Activated CD4-positive, alpha-beta memory T cell treated with anti-CD3 and anti-CD28 coated beads, Interleukin-2, amount 10 ng/mL, durations not matched to agents 7 days and 5 days (primary cell): ENCODE results near the gene RAD51B. TPM values are rescaled to one million over a fixed set of nuclear protein-coding genes. Genes with fewer than 3 reads are reported as not detected.

Experiments
- CTCF ChIA-PET: fragments of 350-600 bp; sonication (Branson Sonifier 250); formaldehyde crosslinking; loops from one replicate; lab custom pipeline; 2021; ENCODE audit warnings: antibody characterized with exemption, inconsistent platforms; lab: Charles Lee
- POLR2A ChIA-PET: fragments of 350-600 bp; sonication (Branson Sonifier 250); formaldehyde crosslinking; loops from one replicate; lab custom pipeline; 2021; ENCODE audit warnings: antibody characterized with exemption; lab: Charles Lee
- DNase-seq: peaks from one replicate; pipeline ENCODE4 v3.0.0-alpha.2; 2020
- H3K27ac Mint-ChIP-seq: one replicate; pipeline ENCODE4 v1.8.0; 2021; ENCODE audit warnings: mild to moderate bottlenecking, mixed read lengths
- H3K27me3 Mint-ChIP-seq: one replicate; pipeline ENCODE4 v1.8.0; 2021; ENCODE audit warnings: mixed read lengths
- H3K36me3 Mint-ChIP-seq: one replicate; pipeline ENCODE4 v1.8.0; 2021; ENCODE audit warnings: low read depth, mixed read lengths
- H3K4me1 Mint-ChIP-seq: one replicate; pipeline ENCODE4 v1.8.0; 2021; ENCODE audit warnings: mixed read lengths
- H3K4me3 Mint-ChIP-seq: one replicate; pipeline ENCODE4 v1.8.0; 2021; ENCODE audit warnings: mild to moderate bottlenecking, mixed read lengths
- H3K9me3 Mint-ChIP-seq: one replicate; pipeline ENCODE4 v1.8.0; 2021; ENCODE audit warnings: mixed read lengths
- total RNA-seq, 2 experiments: library from RNA; stranded (reverse); gene quantifications; one replicate each; pipeline ENCODE4 v1.2.3, GENCODE V29; 2021

RAD51B gene
- 10 to 100 TPM; 33.1 to 40.8 TPM for total RNA-seq

DNA sequence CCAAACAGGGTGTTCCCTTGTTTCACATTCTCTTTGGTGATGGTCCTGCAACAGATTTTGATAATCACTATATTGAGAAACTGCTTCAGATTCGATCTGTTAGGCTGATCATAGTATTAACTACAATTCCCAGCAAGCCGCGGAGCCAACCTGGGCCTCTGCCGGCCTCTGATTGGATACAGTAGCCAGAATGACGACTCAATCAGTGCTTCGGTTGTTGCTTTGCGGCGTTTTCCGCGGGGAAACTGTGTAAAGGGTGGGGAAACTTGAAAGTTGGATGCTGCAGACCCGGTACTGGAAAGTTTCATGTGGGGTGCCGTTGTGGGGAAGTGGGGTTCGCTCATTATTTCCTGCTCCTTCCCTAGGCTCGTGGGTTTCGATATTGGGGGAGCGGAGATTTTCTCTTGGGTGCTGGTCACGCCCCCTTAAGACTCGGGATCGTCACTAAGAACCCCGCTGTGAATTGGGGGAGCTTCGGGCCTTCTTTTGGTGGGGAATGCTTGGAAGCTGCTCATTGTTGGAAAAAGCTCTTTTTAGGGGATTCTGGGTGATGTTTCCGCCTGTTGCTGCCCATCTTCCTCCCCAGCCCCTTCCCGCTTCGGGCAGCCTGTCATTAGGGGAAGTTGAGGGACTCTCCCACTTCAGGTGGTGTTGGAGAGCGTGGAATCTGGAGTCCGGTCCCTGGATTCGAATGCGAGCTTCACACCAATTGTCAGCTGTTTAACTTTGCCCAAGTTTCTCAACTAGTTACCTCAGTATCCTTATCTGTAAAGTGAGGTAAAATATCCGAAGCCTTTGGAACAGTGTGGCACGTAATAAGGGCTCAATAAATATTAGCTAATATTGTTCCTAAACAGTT is at the start of gene RAD51B:
Gene RAD51B, plus strand, starts transcription at position 217 of the 859 bp plus-strand sequence.
- H3K4me3 Mint-ChIP-seq: peak within 1 kb of the TSS; percentile 99
- H3K9me3 Mint-ChIP-seq: peaks cover 3% of the 10 kb centered on the region
- peak within 1 kb of the TSS; percentile 74 for H3K27ac Mint-ChIP-seq
- peaks cover 2% of the 10 kb centered on the region for H3K36me3 Mint-ChIP-seq
- peaks cover 42% of the 10 kb centered on the region for H3K4me1 Mint-ChIP-seq
- CTCF ChIA-PET: interaction anchor here (1.8 kb wide), 1 partner anchor 460 kb away, joined by 5 read pairs; the partner anchor contains the start of genes ATP6V1D and EIF2S1
- DNase-seq: peak; percentile 91
- POLR2A ChIA-PET: interaction anchor here (0.7 to 1.2 kb wide), 5 partner anchors 18 to 970 kb away, joined by 3 to 5 read pairs (median 3); partner anchors contain the start of gene RDH11
- no peaks in the 10 kb centered on the region for H3K27me3 Mint-ChIP-seq

DNA sequence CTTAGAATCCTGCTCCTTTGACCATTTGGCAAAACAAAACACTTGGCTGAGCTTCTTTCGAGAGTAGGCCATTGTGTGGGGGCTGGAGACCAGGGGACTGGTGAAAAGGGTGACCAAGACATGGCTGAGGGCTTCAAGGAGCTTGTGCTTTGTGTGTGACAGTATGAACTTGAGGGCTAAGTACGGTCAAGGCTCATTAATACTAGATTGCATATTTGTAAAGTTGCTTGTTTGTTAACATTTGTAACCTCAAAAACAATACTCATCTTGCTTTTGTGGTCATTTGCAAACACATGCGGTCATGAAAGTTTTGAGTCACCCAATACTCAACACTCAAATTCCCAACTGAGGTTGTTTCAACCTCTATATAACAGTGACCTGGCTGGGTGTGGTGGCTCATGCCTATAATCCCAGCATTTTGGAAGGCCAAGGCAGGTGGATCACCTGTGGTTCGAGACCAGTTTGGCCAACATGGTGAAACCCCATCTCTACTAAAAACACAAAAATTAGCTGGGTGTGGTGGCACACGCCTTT is 45.7 kb upstream of the RAD51B start:
- Mint-ChIP-seq H3K27ac (no peak overlapping the region), H3K4me1 (no peaks in the 10 kb centered on the region), H3K36me3 (peaks cover 57% of the 10 kb centered on the region), H3K9me3 (no peaks in the 10 kb centered on the region), H3K27me3 (no peaks in the 10 kb centered on the region), H3K4me3 (no peak overlapping the region)
- ChIA-PET POLR2A (interaction anchor here (0.6 kb wide), 1 partner anchor 78 kb away, joined by 3 read pairs; the partner anchor contains the start of gene RDH11), CTCF (no interaction called here)
- DNase-seq: no peak

DNA sequence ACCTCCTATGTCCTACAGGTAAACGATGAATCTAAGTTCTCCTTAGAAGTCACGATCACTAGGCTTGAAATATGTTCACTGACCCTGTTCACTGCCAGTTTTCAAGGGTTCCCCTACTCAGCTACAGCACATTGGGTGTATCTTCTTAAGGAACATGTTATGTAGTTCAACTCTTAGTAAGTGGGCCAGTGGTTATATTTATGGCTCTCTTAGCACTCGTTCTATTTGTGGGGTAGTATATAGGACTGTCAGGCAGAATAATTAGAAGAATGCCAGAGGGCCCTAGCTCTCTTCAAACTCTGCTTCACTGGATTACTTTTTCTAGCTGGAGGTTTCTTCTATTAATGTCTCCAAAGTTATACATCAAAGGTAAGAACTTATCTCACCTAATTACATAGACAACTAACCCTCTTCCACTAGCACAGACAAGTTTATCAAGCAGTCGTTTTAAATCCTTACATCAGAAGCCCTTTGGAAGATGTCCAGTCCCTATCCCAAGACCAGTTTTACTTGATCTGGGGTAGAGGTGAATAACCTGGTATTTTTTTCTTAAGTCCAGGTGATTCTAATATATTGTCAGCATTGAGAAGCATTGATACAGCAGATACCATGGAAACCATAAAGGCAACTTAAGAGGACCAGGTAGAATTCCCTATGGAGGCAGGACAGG is 42.8 kb upstream of the RAD51B start:
- H3K27me3 Mint-ChIP-seq: no peaks in the 10 kb centered on the region
- H3K4me1 Mint-ChIP-seq: no peaks in the 10 kb centered on the region
- POLR2A ChIA-PET: no interaction called here
- CTCF ChIA-PET: no interaction called here
- peaks cover 53% of the 10 kb centered on the region for H3K36me3 Mint-ChIP-seq
- H3K27ac Mint-ChIP-seq: no peak overlapping the region
- DNase-seq: no peak
- H3K4me3 Mint-ChIP-seq: no peak overlapping the region
- no peaks in the 10 kb centered on the region for H3K9me3 Mint-ChIP-seq

DNA sequence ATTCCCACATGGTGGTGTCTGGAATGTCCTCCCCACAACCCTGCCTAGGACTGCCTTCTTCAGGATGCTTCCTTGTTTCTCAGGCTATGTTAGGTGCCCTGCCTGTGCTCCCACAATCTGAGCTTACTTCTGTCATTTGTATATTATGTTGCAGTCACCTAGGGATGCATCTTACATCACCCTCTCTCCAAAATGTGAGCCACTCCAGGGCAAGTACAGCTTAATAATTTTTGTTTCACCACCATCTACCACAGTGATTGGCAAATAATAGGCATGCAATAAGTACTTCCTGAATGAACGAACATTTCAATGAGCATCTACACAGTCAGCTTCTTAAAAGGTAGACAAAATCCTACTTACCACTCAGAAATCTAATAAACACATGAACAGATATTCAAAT is 40.8 kb upstream of the RAD51B start:
- no peak overlapping the region for H3K4me3 Mint-ChIP-seq
- no peaks in the 10 kb centered on the region for H3K9me3 Mint-ChIP-seq
- POLR2A ChIA-PET: interaction anchor here (0.9 kb wide), 1 partner anchor 37 kb away, joined by 3 read pairs; no protein-coding TSS in a partner anchor
- no peaks in the 10 kb centered on the region for H3K4me1 Mint-ChIP-seq
- H3K36me3 Mint-ChIP-seq: peaks cover 61% of the 10 kb centered on the region
- DNase-seq: no peak
- CTCF ChIA-PET: no interaction called here
- no peak overlapping the region for H3K27ac Mint-ChIP-seq
- no peaks in the 10 kb centered on the region for H3K27me3 Mint-ChIP-seq

DNA sequence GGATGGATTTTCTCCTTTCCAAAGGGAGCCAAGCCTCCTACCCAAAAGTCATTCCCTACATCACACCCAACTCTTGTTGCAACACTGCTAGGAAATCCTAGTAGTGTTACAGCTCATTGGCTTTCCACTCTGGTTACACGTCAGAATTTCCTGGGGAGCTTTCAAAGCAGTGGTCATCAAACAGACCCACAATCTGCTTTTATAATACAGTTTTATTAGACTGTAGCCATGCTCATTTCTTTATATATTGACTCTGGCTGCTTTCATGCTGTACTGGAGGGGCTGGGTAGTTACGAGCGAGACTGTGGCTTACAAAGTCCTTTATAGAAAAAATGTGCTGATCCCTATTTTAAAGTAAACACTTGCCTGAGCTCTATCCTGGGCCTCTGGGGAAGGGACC is 37.5 kb upstream of the RAD51B start:
- Mint-ChIP-seq H3K4me3 (no peak overlapping the region), H3K27me3 (no peaks in the 10 kb centered on the region), H3K9me3 (no peaks in the 10 kb centered on the region), H3K27ac (no peak overlapping the region), H3K36me3 (peaks cover 58% of the 10 kb centered on the region), H3K4me1 (peaks cover 4% of the 10 kb centered on the region)
- ChIA-PET CTCF (interaction anchor here (0.6 kb wide), 1 partner anchor 70 kb away, joined by 3 read pairs; no protein-coding TSS in a partner anchor), POLR2A (no interaction called here)
- DNase-seq: no peak

DNA sequence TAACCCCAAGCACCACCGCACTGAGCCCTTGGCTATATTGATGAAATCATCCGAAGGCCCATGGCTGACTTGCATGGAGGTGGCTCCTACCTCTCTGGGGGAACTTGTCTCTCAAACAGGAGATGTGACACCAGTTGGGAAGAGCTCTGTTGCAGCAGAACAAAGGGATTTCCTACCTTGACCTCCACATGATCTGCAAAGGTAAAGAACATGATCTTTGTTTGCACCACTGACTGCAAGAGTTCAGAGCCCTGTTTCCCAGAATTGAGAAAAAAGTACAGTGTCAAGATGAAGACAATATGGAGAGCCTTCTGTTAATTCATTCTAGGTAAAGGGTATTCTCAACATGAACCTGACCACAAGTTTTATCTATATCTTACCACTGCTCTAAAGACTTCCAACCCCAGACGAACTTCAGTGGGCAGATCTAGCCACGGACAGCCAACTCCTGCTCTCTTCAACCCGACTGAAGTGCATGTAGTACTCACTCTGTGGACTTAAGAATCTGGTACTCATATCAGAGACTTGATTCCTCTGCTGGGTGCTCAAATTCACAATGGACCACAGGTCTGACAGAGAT is 35.2 kb upstream of the RAD51B start:
- CTCF ChIA-PET: interaction anchor here (1.6 kb wide), 1 partner anchor 62 kb away, joined by 3 read pairs; no protein-coding TSS in a partner anchor

DNA sequence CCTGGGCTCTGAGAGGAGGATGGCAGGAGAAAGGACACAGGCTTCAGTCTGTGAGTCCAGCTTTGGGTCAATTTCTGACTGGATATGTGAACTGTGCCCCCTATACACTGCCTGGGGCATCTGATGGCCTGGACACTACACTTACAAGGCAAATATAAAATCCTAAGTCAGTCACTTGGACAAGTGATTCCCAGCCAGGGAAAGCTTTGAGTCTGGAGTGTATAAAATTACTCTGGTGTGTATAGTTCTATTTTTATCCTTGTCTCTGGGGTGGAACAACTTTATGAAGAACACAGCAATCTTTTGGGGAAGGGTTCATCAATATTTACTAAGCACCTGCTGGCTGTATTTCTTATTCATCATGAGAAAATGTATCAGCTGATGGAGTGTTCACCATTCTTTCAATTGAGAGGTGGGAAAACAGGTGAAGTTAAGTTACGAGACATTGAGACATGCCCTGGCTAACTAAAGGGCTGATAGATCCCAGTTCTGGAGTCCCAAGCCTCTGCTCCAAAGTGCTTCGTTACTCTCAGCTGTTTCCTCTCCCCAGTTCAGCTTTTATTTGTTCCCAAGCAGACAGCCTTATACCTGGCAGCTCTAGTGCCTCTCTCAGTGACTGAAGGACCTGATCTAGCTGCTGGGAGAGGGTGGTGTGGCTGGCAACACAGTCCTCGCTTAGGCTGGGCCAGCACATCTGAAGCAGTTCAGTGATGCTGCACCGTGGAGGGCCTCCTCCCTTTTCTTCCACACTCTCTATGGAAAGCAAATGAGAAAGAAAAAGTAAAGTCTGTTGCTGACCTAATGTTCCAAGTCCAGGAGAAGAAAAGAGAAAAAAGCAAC is 34.1 kb upstream of the RAD51B start:
- POLR2A ChIA-PET: no interaction called here

More for the DNA sequence above, 35.2 kb upstream of the RAD51B start:
- Mint-ChIP-seq H3K9me3 (no peaks in the 10 kb centered on the region), H3K4me1 (peaks cover 4% of the 10 kb centered on the region), H3K36me3 (peaks cover 62% of the 10 kb centered on the region), H3K4me3 (no peak overlapping the region), H3K27me3 (no peaks in the 10 kb centered on the region), H3K27ac (no peak overlapping the region)
- DNase-seq: no peak
- POLR2A ChIA-PET: no interaction called here

DNA sequence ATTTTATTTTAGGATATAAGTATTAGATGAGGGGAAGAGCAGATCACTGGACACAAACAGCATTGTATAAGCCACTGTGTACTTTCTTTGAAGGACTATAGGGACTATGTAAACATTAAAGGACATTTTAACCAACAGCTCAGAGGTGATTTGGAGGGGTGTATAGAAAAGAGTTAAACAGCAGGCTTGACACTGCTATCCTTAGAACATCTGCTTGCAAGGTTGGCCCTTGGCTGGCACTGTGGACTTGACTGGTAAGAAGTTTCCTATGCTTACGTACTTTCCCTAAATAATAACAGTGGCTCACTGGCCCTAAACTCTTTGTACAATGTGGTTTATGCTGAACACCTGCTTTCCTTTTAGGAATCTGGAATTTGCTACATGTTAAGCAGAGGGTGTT is 31.9 kb upstream of the RAD51B start:
- Mint-ChIP-seq H3K9me3 (no peaks in the 10 kb centered on the region), H3K4me3 (no peak overlapping the region), H3K27me3 (no peaks in the 10 kb centered on the region), H3K4me1 (peaks cover 4% of the 10 kb centered on the region), H3K36me3 (peaks cover 51% of the 10 kb centered on the region), H3K27ac (no peak overlapping the region)
- DNase-seq: no peak
- ChIA-PET CTCF (no interaction called here), POLR2A (no interaction called here)

More for the DNA sequence above, 34.1 kb upstream of the RAD51B start:
- CTCF ChIA-PET: interaction anchor here (1.6 kb wide), 1 partner anchor 63 kb away, joined by 3 read pairs; no protein-coding TSS in a partner anchor
- no peak overlapping the region for H3K27ac Mint-ChIP-seq
- H3K36me3 Mint-ChIP-seq: peaks cover 66% of the 10 kb centered on the region
- no peak overlapping the region for H3K4me3 Mint-ChIP-seq
- no peak for DNase-seq
- peaks cover 4% of the 10 kb centered on the region for H3K4me1 Mint-ChIP-seq
- no peaks in the 10 kb centered on the region for H3K27me3 Mint-ChIP-seq
- no peaks in the 10 kb centered on the region for H3K9me3 Mint-ChIP-seq

DNA sequence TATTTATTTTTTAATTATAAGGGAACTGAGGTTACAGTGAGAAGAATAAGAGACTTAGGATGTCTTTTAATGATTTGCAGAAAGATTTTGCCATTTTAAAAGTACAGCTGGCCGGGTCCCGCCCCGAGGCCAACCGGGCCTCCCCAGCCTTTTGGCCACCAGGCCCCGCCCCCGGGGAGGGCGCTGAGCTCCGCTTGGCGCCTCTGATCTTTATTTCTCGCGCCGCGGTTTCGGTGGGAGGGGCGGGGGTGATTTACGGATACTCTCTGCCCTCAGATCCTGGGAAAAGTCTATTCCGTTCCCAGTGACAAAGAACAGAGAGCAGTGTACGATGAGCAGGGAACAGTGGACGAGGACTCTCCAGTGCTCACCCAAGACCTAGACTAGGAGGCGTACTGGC is 20.8 kb upstream of the RAD51B start:
- CTCF ChIA-PET: no interaction called here
- peaks cover 49% of the 10 kb centered on the region for H3K36me3 Mint-ChIP-seq

DNA sequence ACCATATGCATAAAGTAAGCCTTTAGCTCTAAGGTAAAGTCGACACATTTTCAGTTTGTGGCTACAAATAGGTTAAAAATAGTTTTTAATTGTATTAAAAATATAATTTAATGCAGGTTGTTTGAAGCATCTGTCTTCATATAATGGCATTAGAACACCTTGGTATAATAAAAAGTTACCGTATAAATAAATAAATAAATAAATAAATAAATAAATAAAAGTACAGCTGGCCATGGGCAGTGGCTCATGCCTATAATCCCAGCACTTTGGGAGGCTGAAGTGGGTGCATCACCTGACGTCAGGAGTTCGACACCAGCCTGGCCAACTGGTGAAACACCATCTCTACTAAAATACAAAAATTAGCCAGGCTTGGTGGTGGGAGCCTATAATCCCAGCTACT is 18.8 kb upstream of the RAD51B start:
- Mint-ChIP-seq H3K9me3 (no peaks in the 10 kb centered on the region), H3K27ac (no peak overlapping the region)

More for the DNA sequence above, 20.8 kb upstream of the RAD51B start:
- H3K27ac Mint-ChIP-seq: no peak overlapping the region
- H3K4me1 Mint-ChIP-seq: no peaks in the 10 kb centered on the region
- POLR2A ChIA-PET: no interaction called here
- no peak overlapping the region for H3K4me3 Mint-ChIP-seq
- H3K27me3 Mint-ChIP-seq: no peaks in the 10 kb centered on the region
- no peaks in the 10 kb centered on the region for H3K9me3 Mint-ChIP-seq
- DNase-seq: no peak

DNA sequence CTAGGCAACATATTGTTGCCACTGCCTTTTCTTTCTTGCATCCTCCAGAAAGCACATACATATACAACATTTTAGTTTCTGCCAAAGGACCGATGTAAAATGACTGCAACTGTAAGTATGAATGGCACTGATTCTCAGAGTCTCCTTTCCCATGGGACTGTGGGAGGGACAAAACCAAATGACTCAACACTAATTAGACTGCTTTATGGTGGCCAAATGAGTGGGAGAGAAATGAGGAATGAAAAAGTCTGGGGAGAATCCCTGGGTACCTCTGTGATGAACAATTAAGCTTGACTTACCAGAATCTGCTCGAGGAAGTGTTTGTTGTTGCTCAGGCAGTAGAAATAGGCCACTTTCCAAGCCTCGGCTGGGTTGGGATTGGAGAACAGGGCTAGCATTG is 13.3 kb upstream of the RAD51B start:
- Mint-ChIP-seq H3K9me3 (no peaks in the 10 kb centered on the region), H3K27me3 (no peaks in the 10 kb centered on the region), H3K27ac (no peak overlapping the region), H3K4me3 (no peak overlapping the region), H3K4me1 (peaks cover 3% of the 10 kb centered on the region), H3K36me3 (peaks cover 54% of the 10 kb centered on the region)
- ChIA-PET CTCF (no interaction called here), POLR2A (interaction anchor here (3.7 kb wide), 1 partner anchor 10 kb away, joined by 20 read pairs; the partner anchor contains the start of gene ZFYVE26)
- DNase-seq: no peak

More for the DNA sequence above, 18.8 kb upstream of the RAD51B start:
- CTCF ChIA-PET: no interaction called here
- H3K27me3 Mint-ChIP-seq: no peaks in the 10 kb centered on the region
- H3K4me3 Mint-ChIP-seq: no peak overlapping the region
- no peak for DNase-seq
- H3K4me1 Mint-ChIP-seq: no peaks in the 10 kb centered on the region
- peaks cover 48% of the 10 kb centered on the region for H3K36me3 Mint-ChIP-seq
- POLR2A ChIA-PET: interaction anchor here (1.5 kb wide), 1 partner anchor 16 kb away, joined by 8 read pairs; the partner anchor contains the start of gene ZFYVE26

DNA sequence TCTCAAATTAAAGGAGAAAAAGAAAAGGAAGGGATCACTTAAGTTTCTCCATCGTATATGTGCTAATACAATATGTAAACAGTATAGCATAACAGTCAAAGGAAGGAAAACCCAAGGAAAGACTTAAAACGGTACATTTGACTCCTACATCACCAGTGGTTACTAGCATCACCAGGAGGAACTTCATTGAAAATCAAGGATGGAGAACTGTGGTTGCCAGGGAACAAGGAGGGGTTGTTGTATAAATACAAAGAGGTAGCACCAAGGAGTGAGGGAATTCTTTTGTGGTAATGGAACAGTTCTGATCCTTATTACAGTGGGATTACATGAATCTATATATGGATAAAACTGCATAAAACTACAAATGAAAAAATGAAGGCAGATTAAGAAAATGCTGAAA is 4.8 kb upstream of the RAD51B start:
- POLR2A ChIA-PET: interaction anchor here (0.8 kb wide), 1 partner anchor 1508 kb away, joined by 3 read pairs; no protein-coding TSS in a partner anchor
- Mint-ChIP-seq H3K27me3 (no peaks in the 10 kb centered on the region), H3K27ac (no peak overlapping the region), H3K4me3 (peak overlapping the region; percentile 88), H3K4me1 (peaks cover 41% of the 10 kb centered on the region), H3K36me3 (peaks cover 12% of the 10 kb centered on the region), H3K9me3 (peaks cover 3% of the 10 kb centered on the region)
- no peak for DNase-seq
- CTCF ChIA-PET: no interaction called here
